Fibroblast of lung (primary cell): ENCODE measurements around the gene TNFSF10. TPM values are rescaled to one million over a fixed set of nuclear protein-coding genes. Genes with fewer than 3 reads are reported as not detected.
A peak's percentile ranks its signal among the peaks of the same experiment; 100 is the strongest.
"Not testable (repeated sequence)": the region's sequence is repeated elsewhere in the genome, so short reads cannot be mapped to it uniquely, and the experiment has no call there.

ENCODE experiments used
- DNase-seq, 2 donors: peaks; one replicate each; pipeline versions ENCODE4 v3.0.0 to v3.0.0-alpha.2; 2010; ENCODE audit warnings: low read depth in 2 of 2
- H2AFZ ChIP-seq: 2 replicates; pipeline ENCODE4 v1.5.1; 2012; ENCODE audit warnings: low read length, control low read depth, inconsistent platforms
- H3K27ac ChIP-seq: 2 replicates; pipeline ENCODE4 v1.5.1; 2011; ENCODE audit warnings: low read length, control low read depth; ENCODE audit not compliant: insufficient read depth
- H3K27me3 ChIP-seq: 2 replicates; pipeline ENCODE4 v1.5.1; 2011; ENCODE audit warnings: mild to moderate bottlenecking, low read length; ENCODE audit not compliant: control insufficient read depth, insufficient read depth
- H3K36me3 ChIP-seq: 2 replicates; pipeline ENCODE4 v1.5.1; 2011; ENCODE audit warnings: low read length; ENCODE audit not compliant: control insufficient read depth, insufficient read depth
- H3K4me1 ChIP-seq: 2 replicates; pipeline ENCODE4 v1.5.1; 2011; ENCODE audit warnings: low read length; ENCODE audit not compliant: control insufficient read depth, insufficient read depth; ENCODE audit errors: extremely low read depth
- H3K4me2 ChIP-seq: 2 replicates; pipeline ENCODE4 v1.5.1; 2011; ENCODE audit warnings: low read length, control low read depth; ENCODE audit not compliant: insufficient read depth; ENCODE audit errors: extremely low read depth
- H3K4me3 ChIP-seq, 4 experiments: fragments of 200-600 bp in 1 of 4; sonication (generic) in 1 of 4; replicated peaks in 1 of 4; 2 replicates each; pipeline ENCODE4 v1.5.1; 2011 to 2016; ENCODE audit warnings: low read length in 4 of 4, low read depth in 3 of 4, mild to moderate bottlenecking in 3 of 4, control low read depth in 2 of 4, inconsistent platforms in 1 of 4, mixed read lengths in 1 of 4; ENCODE audit not compliant: insufficient read depth in 1 of 4; ENCODE audit errors: control extremely low read depth in 1 of 4
- H3K79me2 ChIP-seq: 2 replicates; pipeline ENCODE4 v1.5.1; 2012; ENCODE audit warnings: mild to moderate bottlenecking, low read length, inconsistent platforms; ENCODE audit not compliant: control insufficient read depth, insufficient read depth
- H3K9ac ChIP-seq: 2 replicates; pipeline ENCODE4 v1.5.1; 2011; ENCODE audit warnings: mild to moderate bottlenecking, low read length, control low read depth; ENCODE audit not compliant: insufficient read depth
- H3K9me3 ChIP-seq: 2 replicates; pipeline ENCODE4 v1.5.1; 2012; ENCODE audit warnings: low read depth, low read length; ENCODE audit not compliant: control insufficient read depth, insufficient read depth
- H4K20me1 ChIP-seq: 2 replicates; pipeline ENCODE4 v1.5.1; 2011; ENCODE audit warnings: low read length; ENCODE audit not compliant: control insufficient read depth, insufficient read depth; ENCODE audit errors: extremely low read depth
- EZH2 ChIP-seq: IDR thresholded peaks from 2 replicates; pipeline ENCODE4 v1.5.1; 2012; ENCODE audit warnings: low read length, control low read depth, mild to moderate bottlenecking; ENCODE audit errors: missing control alignments
- polyA minus RNA-seq: library from RNA; depleted of rRNA, polyadenylated mRNA; stranded (reverse); fragments of >200 nt; gene quantifications from 2 replicates; pipeline ENCODE4 v1.2.3, GENCODE V29; 2011; ENCODE audit warnings: low replicate concordance
- polyA plus RNA-seq, 2 donors: library from polyadenylated mRNA; depleted of rRNA in 1 of 2; stranded (reverse) in 1 of 2; unstranded in 1 of 2; fragments of >200 nt; gene quantifications; 2 replicates each; pipeline ENCODE4 v1.2.1, GENCODE V29; 2011 to 2012; ENCODE audit warnings: missing spikeins in 1 of 2
- total RNA-seq: library from RNA; depleted of rRNA; stranded (reverse); fragments of >200 nt; gene quantifications from 2 replicates; pipeline ENCODE4 v1.2.1, GENCODE V29; 2014
- TF ChIP-seq, protein P1 (sequence below), 2 donors: IDR thresholded peaks in 1 of 2; conservative IDR thresholded peaks in 1 of 2; 1 replicate in 1 of 2; 2 replicates in 1 of 2; pipeline ENCODE4 v1.5.1; 2011 to 2012; ENCODE audit warnings: low read length in 2 of 2, control low read depth in 1 of 2, inconsistent platforms in 1 of 2, low read depth in 1 of 2, mild to moderate bottlenecking in 1 of 2

Gene TNFSF10
- 1.5 and 4.3 TPM in 2 replicates for total RNA-seq
- polyA plus RNA-seq = 0.81 and 1.3 TPM in 2 replicates
- polyA plus RNA-seq (2012) = 0.70 and 0.75 TPM in 2 replicates
- not detected in 2 replicates for polyA minus RNA-seq

DNA sequence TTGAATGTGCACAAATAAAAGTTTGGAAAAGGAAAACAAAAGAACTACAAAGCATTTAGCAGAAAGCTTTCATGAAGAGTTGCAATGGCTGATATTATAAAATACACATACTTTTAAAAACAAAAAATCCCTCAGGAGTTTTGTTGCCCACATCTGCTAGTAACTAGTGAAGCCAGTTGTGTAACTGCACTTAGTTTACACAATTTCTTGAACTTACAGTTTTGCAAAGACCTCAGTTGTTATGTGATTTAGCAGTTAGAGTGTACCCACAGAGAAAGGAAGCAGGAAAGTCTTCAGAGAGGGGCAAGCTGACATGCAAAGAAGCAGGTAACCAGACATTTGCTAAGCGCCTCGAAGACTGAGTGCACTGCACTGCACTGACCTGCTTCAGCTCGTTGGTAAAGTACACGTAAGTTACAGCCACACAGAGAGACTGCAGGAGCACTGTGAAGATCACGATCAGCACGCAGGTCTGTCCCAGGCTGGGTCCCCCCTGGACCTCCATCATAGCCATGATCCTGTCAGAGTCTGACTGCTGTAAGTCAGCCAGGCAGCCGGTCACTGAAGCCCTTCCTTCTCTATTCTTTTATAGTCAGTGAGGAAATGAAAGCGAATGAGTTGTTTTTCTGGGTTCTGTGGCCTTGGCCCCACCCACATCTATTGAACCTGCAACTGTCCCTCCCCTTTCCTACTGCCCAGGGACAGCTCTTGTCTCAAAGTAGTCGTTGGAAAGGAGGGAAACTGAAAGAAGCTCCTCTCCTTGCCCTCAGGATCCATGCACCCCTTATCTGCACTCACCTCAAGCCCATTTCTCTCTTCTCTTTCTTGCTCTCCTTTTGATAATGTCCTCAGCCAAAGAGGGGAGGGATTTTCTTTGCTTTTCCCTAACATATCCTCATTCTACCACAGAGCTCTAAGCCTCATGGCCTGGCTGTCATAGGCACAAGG lies at the start of gene TNFSF10:
TNFSF10 (minus strand) TSS at position 560 of the 948 bp plus-strand sequence; CDS start at position 514, 46 bp downstream.
- H3K79me2 ChIP-seq = no peaks in the 10 kb centered on the region
- H3K9ac ChIP-seq = no peak within 1 kb of the TSS
- no peak for TF ChIP-seq EZH2
- TF ChIP-seq, protein P1, sequence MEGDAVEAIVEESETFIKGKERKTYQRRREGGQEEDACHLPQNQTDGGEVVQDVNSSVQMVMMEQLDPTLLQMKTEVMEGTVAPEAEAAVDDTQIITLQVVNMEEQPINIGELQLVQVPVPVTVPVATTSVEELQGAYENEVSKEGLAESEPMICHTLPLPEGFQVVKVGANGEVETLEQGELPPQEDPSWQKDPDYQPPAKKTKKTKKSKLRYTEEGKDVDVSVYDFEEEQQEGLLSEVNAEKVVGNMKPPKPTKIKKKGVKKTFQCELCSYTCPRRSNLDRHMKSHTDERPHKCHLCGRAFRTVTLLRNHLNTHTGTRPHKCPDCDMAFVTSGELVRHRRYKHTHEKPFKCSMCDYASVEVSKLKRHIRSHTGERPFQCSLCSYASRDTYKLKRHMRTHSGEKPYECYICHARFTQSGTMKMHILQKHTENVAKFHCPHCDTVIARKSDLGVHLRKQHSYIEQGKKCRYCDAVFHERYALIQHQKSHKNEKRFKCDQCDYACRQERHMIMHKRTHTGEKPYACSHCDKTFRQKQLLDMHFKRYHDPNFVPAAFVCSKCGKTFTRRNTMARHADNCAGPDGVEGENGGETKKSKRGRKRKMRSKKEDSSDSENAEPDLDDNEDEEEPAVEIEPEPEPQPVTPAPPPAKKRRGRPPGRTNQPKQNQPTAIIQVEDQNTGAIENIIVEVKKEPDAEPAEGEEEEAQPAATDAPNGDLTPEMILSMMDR (conservative IDR thresholded peaks at IDR 0.05 in 1 of 2, IDR thresholded peaks at IDR 0.05 in 1 of 2; ENCODE audit: low read depth in 1 of 2, low read length in 2 of 2) = no peak
- H2AFZ ChIP-seq = peak within 1 kb of the TSS; percentile 81
- peak in 1 of 2 donors; percentile 36 for DNase-seq
- H3K4me1 ChIP-seq = peaks cover 4% of the 10 kb centered on the region
- no peak within 1 kb of the TSS for H3K27ac ChIP-seq
- no peaks in the 10 kb centered on the region for H3K9me3 ChIP-seq
- H3K4me2 ChIP-seq = peak within 1 kb of the TSS; percentile 84
- H3K27me3 ChIP-seq = no peaks in the 10 kb centered on the region
- H4K20me1 ChIP-seq = no peaks in the 10 kb centered on the region
- peak within 1 kb of the TSS in 2 of 4 experiments; percentile 3 to 49 for H3K4me3 ChIP-seq
- no peaks in the 10 kb centered on the region for H3K36me3 ChIP-seq

DNA sequence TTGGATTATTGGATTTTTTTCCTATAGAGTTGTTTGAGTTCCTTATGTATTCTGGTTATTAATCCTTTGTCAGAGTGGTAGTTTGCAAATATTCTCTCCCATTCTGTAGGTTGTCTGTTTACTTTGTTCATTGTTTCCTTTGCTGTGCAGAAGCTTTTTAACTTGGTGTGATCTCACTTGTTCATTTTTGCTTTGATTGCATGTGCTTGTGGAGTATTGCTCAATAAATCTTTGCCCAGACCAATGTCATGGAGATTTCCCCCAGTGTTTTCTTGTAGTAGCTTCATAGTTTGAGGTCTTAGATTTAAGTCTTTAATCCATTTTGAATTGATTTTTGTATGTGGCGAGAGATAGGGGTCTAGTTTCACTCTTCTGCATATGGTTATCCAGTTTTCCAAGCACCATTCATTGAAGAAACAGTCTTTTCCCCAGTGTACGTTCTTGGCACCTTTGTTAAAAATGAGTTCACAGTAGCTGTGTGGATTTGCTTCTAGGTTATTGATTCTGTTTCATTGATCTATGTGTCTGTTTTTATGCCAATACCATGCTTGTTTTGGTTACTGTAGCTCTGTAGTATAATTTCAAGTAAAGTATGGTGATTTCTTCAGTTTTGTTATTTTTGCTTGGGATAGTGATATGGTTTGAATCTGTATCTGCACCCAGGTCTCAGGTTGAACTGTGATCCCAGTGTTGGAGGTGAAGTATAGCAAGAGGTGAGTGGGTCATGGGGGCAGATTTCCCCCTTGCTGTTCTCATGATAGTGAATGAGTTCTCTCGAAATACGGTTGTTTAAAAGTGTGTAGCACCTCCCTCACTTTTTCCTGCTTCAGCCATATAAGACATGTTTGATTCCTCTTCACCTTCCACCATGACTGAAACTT lies 46.1 kb upstream of the TNFSF10 start:
- H3K9me3 ChIP-seq = no peaks in the 10 kb centered on the region
- no peak overlapping the region for H3K4me3 ChIP-seq
- H3K27me3 ChIP-seq = no peaks in the 10 kb centered on the region
- no peak overlapping the region for H3K27ac ChIP-seq
- DNase-seq = no peak
- H3K4me1 ChIP-seq = no peaks in the 10 kb centered on the region
- H3K4me2 ChIP-seq = no peak overlapping the region
- no peak for TF ChIP-seq EZH2
- TF ChIP-seq, protein P1 (conservative IDR thresholded peaks at IDR 0.05 in 1 of 2, IDR thresholded peaks at IDR 0.05 in 1 of 2; ENCODE audit: low read depth in 1 of 2, low read length in 2 of 2) = no peak
- H3K36me3 ChIP-seq = no peaks in the 10 kb centered on the region
- no peaks in the 10 kb centered on the region for H4K20me1 ChIP-seq
- no peak overlapping the region for H3K9ac ChIP-seq
- no peak overlapping the region for H2AFZ ChIP-seq
- H3K79me2 ChIP-seq = no peaks in the 10 kb centered on the region

DNA sequence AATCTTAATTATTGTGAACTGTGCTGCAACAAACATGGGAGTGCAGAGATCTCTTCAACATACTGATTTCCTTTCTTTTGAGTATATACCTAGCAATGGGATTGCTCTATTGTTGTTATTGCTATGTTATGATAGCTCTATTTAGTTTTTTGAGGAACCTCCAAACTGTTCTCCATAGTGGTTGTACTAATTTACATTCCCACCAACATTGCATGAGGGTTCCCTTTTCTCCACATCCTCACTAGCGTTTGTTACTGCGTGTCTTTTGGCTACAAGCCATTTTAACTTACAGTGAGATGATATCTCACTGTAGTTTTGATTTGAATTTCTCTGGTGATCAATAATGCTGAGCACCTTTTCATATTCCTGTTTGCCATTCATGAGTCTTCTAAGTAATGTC lies 45.5 kb upstream of the TNFSF10 start:
- H3K27ac ChIP-seq = no peak overlapping the region
- no peaks in the 10 kb centered on the region for H3K79me2 ChIP-seq
- H3K27me3 ChIP-seq = no peaks in the 10 kb centered on the region
- no peak overlapping the region for H3K9ac ChIP-seq
- H4K20me1 ChIP-seq = no peaks in the 10 kb centered on the region
- H3K4me1 ChIP-seq = no peaks in the 10 kb centered on the region
- TF ChIP-seq, protein P1 (conservative IDR thresholded peaks at IDR 0.05 in 1 of 2, IDR thresholded peaks at IDR 0.05 in 1 of 2; ENCODE audit: low read depth in 1 of 2, low read length in 2 of 2) = no peak
- no peak for TF ChIP-seq EZH2
- H2AFZ ChIP-seq = no peak overlapping the region
- no peak for DNase-seq
- H3K36me3 ChIP-seq = no peaks in the 10 kb centered on the region
- no peak overlapping the region for H3K4me2 ChIP-seq
- no peaks in the 10 kb centered on the region for H3K9me3 ChIP-seq
- no peak overlapping the region for H3K4me3 ChIP-seq

DNA sequence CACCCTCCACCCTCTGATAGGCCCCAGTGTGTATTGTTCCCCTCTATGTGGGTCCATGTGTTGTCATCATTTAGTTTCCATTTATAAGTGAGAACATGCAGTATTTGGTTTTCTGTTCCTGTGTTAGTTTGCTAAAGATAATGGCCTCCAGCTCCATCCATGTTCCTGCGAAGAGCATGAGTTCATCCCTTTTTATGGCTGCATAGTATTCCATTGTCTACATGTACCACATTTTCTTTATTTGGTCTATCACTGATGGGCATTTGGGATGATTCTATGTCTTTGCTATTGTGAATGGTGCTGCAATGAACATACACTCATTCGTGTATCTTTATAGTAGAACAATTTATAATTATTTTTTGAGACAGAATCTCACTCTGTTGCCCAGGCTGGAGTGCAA lies 43.6 kb upstream of the TNFSF10 start:
- not testable (repeated sequence) for H3K4me2 ChIP-seq, H3K27ac ChIP-seq, H3K4me3 ChIP-seq, DNase-seq, H2AFZ ChIP-seq, H3K36me3 ChIP-seq, H3K9ac ChIP-seq, H3K4me1 ChIP-seq, H3K27me3 ChIP-seq, H3K79me2 ChIP-seq, H3K9me3 ChIP-seq, H4K20me1 ChIP-seq
